Measurements from ENCODE around the gene KIR3DL1. TPM values are rescaled to one million over a fixed set of nuclear protein-coding genes. Genes with fewer than 3 reads are reported as not detected.
A peak's percentile ranks its signal among the peaks of the same experiment; 100 is the strongest.

KIR3DL1 gene
- total and polyA plus RNA-seq, 4 donors, result 0.16 to 0.64 (median 0.18) TPM; not detected in 1

DNA sequence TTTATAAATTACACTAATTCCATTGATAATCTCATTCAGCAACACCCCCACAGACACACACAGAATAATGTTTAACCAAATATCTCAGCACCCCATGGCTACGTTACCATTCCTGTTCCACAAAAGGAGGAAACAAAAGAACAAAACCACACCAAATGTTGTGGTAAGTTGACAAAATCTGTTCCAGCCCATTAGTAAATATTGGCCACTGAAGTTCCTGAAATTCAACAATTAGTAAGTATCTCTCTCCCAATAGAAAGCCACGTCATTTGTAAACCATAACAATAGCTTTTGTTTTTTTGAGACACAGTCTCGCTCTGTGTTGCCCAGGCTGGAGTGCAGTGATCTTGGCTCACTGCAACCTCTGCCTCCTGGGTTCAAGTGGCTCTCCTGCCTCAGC is 55.4 kb downstream of the KIR3DL1 start:
- WGBS, 2 donors, result 28 to 40% methylated on average over 3 of the region's 3 CpGs
- ATAC-seq (ENCODE audit: insufficient read depth, low FRiP score) (no peak), DNase-seq (no peak)
- Histone ChIP-seq H3K4me1 (ENCODE audit: control insufficient read depth in 5 of 5, insufficient read depth in 5 of 5, low read length in 5 of 5) (no peaks in the 10 kb centered on the region), H3K27ac (ENCODE audit: low read depth in 1 of 2, low read length in 1 of 2) (no peak overlapping the region), H3K27me3 (ENCODE audit: control insufficient read depth in 3 of 3, insufficient read depth in 3 of 3, low read length in 2 of 3) (peaks cover 0 to 2% (median 0%) of the 10 kb centered on the region in 3 donors), H3K36me3 (ENCODE audit: control insufficient read depth in 4 of 4, insufficient read depth in 4 of 4, low read length in 4 of 4) (no peaks in the 10 kb centered on the region), H3K9ac (ENCODE audit: insufficient read depth in 1 of 2, low read length in 2 of 2) (no peak overlapping the region), H3K9me3 (ENCODE audit: control insufficient read depth in 4 of 4, insufficient read depth in 3 of 4, low read length in 3 of 4) (peaks cover 0 to 4% (median under 1%) of the 10 kb centered on the region in 4 donors), H3K4me3 (no peak overlapping the region)
- TF ChIP-seq, protein P1, sequence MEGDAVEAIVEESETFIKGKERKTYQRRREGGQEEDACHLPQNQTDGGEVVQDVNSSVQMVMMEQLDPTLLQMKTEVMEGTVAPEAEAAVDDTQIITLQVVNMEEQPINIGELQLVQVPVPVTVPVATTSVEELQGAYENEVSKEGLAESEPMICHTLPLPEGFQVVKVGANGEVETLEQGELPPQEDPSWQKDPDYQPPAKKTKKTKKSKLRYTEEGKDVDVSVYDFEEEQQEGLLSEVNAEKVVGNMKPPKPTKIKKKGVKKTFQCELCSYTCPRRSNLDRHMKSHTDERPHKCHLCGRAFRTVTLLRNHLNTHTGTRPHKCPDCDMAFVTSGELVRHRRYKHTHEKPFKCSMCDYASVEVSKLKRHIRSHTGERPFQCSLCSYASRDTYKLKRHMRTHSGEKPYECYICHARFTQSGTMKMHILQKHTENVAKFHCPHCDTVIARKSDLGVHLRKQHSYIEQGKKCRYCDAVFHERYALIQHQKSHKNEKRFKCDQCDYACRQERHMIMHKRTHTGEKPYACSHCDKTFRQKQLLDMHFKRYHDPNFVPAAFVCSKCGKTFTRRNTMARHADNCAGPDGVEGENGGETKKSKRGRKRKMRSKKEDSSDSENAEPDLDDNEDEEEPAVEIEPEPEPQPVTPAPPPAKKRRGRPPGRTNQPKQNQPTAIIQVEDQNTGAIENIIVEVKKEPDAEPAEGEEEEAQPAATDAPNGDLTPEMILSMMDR (IDR thresholded peaks at IDR 0.05; ENCODE audit: control extremely low read depth, extremely low read depth), result no peak

DNA sequence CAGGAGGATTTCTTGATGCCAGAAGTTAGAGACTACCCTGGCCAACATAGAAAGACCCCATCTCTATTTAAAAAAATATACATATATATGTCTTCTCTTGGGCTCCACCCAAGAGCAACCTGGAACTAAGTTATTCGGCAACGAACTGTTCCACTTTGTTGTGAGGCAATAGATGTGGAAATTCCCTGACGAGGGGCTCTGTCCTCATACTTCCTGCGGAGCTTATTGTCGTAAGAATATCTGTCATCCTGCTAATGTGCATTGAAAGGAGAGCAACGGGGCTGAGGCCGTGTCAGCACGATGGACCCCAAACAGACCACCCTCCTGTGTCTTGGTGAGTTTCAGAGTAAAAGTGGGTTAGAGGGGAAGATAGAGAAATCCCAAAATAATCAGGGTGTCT is 57.7 kb downstream of the KIR3DL1 start, which contains the start of gene FCAR:
Gene FCAR (plus strand): TSS at position 246 of the 400 bp plus-strand sequence. CDS start 55 bp downstream, at position 301.
- DNase-seq (peak in 1 of 3 donors; percentile 1), ATAC-seq (ENCODE audit: insufficient read depth, low FRiP score) (no peak)
- H3K4me1 ChIP-seq (ENCODE audit: control insufficient read depth in 5 of 5, insufficient read depth in 5 of 5, low read length in 5 of 5), result no peaks in the 10 kb centered on the region
- H3K9me3 ChIP-seq (ENCODE audit: control insufficient read depth in 4 of 4, insufficient read depth in 3 of 4, low read length in 3 of 4), result peaks cover 0 to 2% (median 1%) of the 10 kb centered on the region in 4 donors
- H3K27ac ChIP-seq (ENCODE audit: low read depth in 1 of 2, low read length in 1 of 2), result no peak within 1 kb of the TSS
- H3K4me3 ChIP-seq, result no peak within 1 kb of the TSS
- TF ChIP-seq, protein P1 (IDR thresholded peaks at IDR 0.05; ENCODE audit: control extremely low read depth, extremely low read depth), result no peak
- no peaks in the 10 kb centered on the region for H3K36me3 ChIP-seq (ENCODE audit: control insufficient read depth in 4 of 4, insufficient read depth in 4 of 4, low read length in 4 of 4)
- H3K9ac ChIP-seq (ENCODE audit: insufficient read depth in 1 of 2, low read length in 2 of 2), result no peak within 1 kb of the TSS
- peaks cover 0 to 2% (median 0%) of the 10 kb centered on the region in 3 donors for H3K27me3 ChIP-seq (ENCODE audit: control insufficient read depth in 3 of 3, insufficient read depth in 3 of 3, low read length in 2 of 3)
- WGBS, 2 donors, result 25 to 57% methylated on average over 8 of the region's 8 CpGs

DNA sequence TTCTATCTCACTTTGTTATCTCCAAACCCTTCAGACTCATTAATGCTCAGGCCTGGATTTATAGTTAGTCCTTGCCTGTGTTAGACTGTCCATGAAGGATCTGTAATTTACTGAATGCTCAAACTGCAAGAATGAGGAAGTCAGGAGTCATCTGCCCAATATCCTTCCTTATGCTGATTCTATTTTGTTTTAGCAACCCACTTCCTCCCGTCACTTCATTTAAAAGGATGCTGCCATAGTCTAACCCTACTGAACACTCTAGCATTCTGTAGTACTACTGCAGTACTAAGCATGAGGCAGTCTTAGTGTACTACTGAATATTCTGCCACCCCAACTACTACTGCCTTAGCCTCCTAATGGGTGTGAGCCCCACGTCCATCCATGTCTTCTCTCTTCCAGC is 59.2 kb downstream of the KIR3DL1 start:
- Histone ChIP-seq H3K27me3 (ENCODE audit: control insufficient read depth in 3 of 3, insufficient read depth in 3 of 3, low read length in 2 of 3) (peaks cover 0 to 1% (median 0%) of the 10 kb centered on the region in 3 donors), H3K4me1 (ENCODE audit: control insufficient read depth in 5 of 5, insufficient read depth in 5 of 5, low read length in 5 of 5) (no peaks in the 10 kb centered on the region), H3K36me3 (ENCODE audit: control insufficient read depth in 4 of 4, insufficient read depth in 4 of 4, low read length in 4 of 4) (no peaks in the 10 kb centered on the region), H3K9me3 (ENCODE audit: control insufficient read depth in 4 of 4, insufficient read depth in 3 of 4, low read length in 3 of 4) (peaks cover 0 to 2% (median 0%) of the 10 kb centered on the region in 4 donors), H3K4me3 (no peak overlapping the region), H3K27ac (ENCODE audit: low read depth in 1 of 2, low read length in 1 of 2) (no peak overlapping the region), H3K9ac (ENCODE audit: insufficient read depth in 1 of 2, low read length in 2 of 2) (no peak overlapping the region)
- no peak for ATAC-seq (ENCODE audit: insufficient read depth, low FRiP score)
- DNase-seq, result peak in 1 of 3 donors; percentile 3
- TF ChIP-seq, protein P1 (IDR thresholded peaks at IDR 0.05; ENCODE audit: control extremely low read depth, extremely low read depth), result no peak
- WGBS, 2 donors, result 23 to 44% methylated on average over 2 of the region's 2 CpGs

DNA sequence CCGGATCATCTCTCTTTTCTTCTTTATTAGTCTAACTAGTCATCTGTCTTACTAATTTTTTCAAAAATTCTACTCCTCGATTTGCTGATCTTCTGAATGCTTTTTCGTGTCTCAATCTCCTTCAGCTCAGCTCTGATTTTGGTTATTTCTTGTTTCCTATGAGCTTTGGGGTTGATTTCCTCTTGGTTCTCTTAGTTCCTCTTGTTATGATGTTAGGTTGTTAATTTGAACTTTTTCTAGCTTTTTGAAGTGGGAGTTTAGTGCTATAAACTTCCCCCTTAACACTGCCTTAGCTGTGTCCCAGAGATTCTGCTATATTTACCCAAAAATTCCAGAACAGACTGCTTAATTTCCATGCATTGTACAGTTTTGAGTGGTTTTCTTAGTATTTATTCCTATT is 61.2 kb downstream of the KIR3DL1 start:
- ATAC-seq (ENCODE audit: insufficient read depth, low FRiP score), result no peak
- Histone ChIP-seq H3K36me3 (ENCODE audit: control insufficient read depth in 4 of 4, insufficient read depth in 4 of 4, low read length in 4 of 4) (no peaks in the 10 kb centered on the region), H3K27me3 (ENCODE audit: control insufficient read depth in 3 of 3, insufficient read depth in 3 of 3, low read length in 2 of 3) (no peaks in the 10 kb centered on the region), H3K9ac (ENCODE audit: insufficient read depth in 1 of 2, low read length in 2 of 2) (no peak overlapping the region), H3K27ac (ENCODE audit: low read depth in 1 of 2, low read length in 1 of 2) (no peak overlapping the region), H3K4me3 (no peak overlapping the region), H3K4me1 (ENCODE audit: control insufficient read depth in 5 of 5, insufficient read depth in 5 of 5, low read length in 5 of 5) (no peaks in the 10 kb centered on the region), H3K9me3 (ENCODE audit: control insufficient read depth in 4 of 4, insufficient read depth in 3 of 4, low read length in 3 of 4) (peaks cover 0 to 2% (median 1%) of the 10 kb centered on the region in 4 donors)
- 53 to 60% methylated on average over 3 of the region's 3 CpGs for WGBS, 2 donors
- TF ChIP-seq, protein P1 (IDR thresholded peaks at IDR 0.05; ENCODE audit: control extremely low read depth, extremely low read depth), result no peak
- DNase-seq, result no peak
